Measurements from ENCODE around the gene RIT2.
A peak's percentile ranks its signal among the peaks of the same experiment; 100 is the strongest.

RIT2 gene

GRCh38 chr18:42824178-42824577, 291.3 kb downstream of the RIT2 start:
- DNase-seq, result no peak

GRCh38 chr18:42822711-42823110, 292.8 kb downstream of the RIT2 start:
- no peak for DNase-seq

- DNase-seq, result no peak
Observed at GRCh38 chr18:42821492-42821891, 294.0 kb downstream of the RIT2 start.

- DNase-seq, result no peak
Observed at GRCh38 chr18:42814618-42815017, 300.9 kb downstream of the RIT2 start.

- no peak for DNase-seq
Observed at GRCh38 chr18:42814184-42814583, 301.3 kb downstream of the RIT2 start.

- DNase-seq, result no peak
Observed at GRCh38 chr18:42813570-42813969, 301.9 kb downstream of the RIT2 start.

GRCh38 chr18:42807887-42808286, 307.6 kb downstream of the RIT2 start:
- no peak for DNase-seq

- DNase-seq, result no peak
Observed at GRCh38 chr18:42801706-42802105, 313.8 kb downstream of the RIT2 start.

- no peak for DNase-seq
Observed at GRCh38 chr18:42798606-42799170, 316.8 kb downstream of the RIT2 start.

- peak; percentile 7 for DNase-seq
Observed at GRCh38 chr18:42795213-42795789, 320.2 kb downstream of the RIT2 start.

- DNase-seq, result no peak
Observed at GRCh38 chr18:42792731-42793130, 322.8 kb downstream of the RIT2 start.

- DNase-seq, result no peak
Observed at GRCh38 chr18:42784632-42785031, 330.9 kb downstream of the RIT2 start.

- DNase-seq, result no peak
Observed at GRCh38 chr18:42782929-42783328, 332.6 kb downstream of the RIT2 start.

GRCh38 chr18:42781298-42781815, 334.1 kb downstream of the RIT2 start:
- DNase-seq, result no peak

GRCh38 chr18:42780171-42780570, 335.3 kb downstream of the RIT2 start:
- no peak for DNase-seq

GRCh38 chr18:42778445-42779042, 336.9 kb downstream of the RIT2 start:
- no peak for DNase-seq

- DNase-seq, result no peak
Observed at GRCh38 chr18:42778024-42778423, 337.5 kb downstream of the RIT2 start.

- no peak for DNase-seq
Observed at GRCh38 chr18:42773870-42774269, 341.6 kb downstream of the RIT2 start.

GRCh38 chr18:42771936-42772335, 343.5 kb downstream of the RIT2 start:
- DNase-seq, result no peak

- no peak for DNase-seq
Observed at GRCh38 chr18:42765302-42765701, 350.2 kb downstream of the RIT2 start.

- DNase-seq, result no peak
Observed at GRCh38 chr18:42760290-42760689, 355.2 kb downstream of the RIT2 start.

GRCh38 chr18:42758852-42759251, 356.6 kb downstream of the RIT2 start:
- DNase-seq, result no peak

- no peak for DNase-seq
Observed at GRCh38 chr18:42756214-42756613, 359.3 kb downstream of the RIT2 start.

GRCh38 chr18:42752916-42753315, 362.6 kb downstream of the RIT2 start:
- DNase-seq, result no peak

GRCh38 chr18:42746794-42747193, 368.7 kb downstream of the RIT2 start:
- no peak for DNase-seq

Measured in activated gamma-delta T cell (primary cell).